HG02852 (cell line): Measurements from ENCODE around the gene ZNF526.
"Not testable (repeated sequence)": the region's sequence is repeated elsewhere in the genome, so short reads cannot be mapped to it uniquely, and the experiment has no call there.

Experiments used
- ATAC-seq: cut with Tn5 transposase; IDR thresholded peaks from one replicate; pipeline ENCODE4 v1.9.1; 2021; ENCODE audit warnings: mild to moderate bottlenecking, moderate library complexity; ENCODE audit not compliant: unreplicated experiment

Gene ZNF526

DNA sequence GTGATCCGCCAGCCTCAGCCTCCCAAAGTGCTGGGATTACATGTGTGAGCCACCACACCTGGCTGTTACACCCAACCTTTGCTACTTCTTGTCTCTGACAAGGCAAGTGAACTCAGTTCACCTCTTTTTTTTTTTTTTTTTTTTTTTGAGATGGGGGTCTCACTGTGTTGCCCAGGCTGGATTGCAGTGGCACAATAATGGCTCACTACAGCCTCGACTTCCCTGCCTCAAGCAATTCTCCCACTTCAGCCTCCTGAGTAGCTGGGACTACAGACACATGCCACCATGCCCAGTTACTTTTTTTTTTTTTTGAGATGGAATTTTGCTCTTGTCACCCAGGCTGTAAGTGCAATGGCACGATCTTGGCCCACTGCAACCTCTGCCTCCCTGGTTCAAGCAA, 37.7 kb downstream of the ZNF526 start:
- not testable (repeated sequence) for ATAC-seq

DNA sequence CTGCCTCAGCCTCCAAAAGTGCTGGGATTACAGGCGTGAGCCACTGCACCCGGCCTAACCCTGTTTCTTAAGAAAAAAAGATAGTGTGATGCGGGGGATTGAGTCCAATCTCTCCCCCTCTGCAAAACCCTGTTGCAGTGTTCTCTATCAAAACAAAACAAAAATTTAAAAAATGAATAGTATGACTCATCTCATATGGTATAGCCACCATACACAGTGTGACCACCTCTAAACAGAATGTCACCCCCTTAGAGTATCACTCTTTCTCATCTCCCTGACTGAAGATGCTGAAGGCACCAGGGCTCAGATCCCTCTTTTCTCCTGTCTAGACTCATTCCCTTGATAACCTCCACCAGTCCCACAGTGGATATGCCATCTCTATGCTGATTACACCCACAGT, 41.7 kb downstream of the ZNF526 start:
- no peak for ATAC-seq

DNA sequence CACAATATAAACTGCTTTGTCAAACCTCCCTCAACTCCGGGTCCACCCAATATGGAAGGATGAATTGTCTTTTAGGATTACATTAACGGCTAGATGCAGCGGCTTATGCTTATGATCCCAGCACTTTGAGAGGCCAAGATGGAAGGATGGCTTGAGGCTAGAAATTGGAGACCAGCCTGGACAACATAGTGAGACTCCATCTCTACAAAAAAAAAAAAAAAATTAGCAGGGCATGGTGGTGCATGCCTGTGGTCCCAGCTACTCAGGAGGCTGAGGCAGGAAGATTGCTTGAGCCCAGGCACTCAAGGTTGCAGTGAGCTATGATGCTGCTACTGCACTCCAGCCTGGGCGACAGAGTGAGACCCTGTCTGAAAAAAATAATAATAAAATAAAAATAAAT, 46.0 kb downstream of the ZNF526 start:
- not testable (repeated sequence) for ATAC-seq

DNA sequence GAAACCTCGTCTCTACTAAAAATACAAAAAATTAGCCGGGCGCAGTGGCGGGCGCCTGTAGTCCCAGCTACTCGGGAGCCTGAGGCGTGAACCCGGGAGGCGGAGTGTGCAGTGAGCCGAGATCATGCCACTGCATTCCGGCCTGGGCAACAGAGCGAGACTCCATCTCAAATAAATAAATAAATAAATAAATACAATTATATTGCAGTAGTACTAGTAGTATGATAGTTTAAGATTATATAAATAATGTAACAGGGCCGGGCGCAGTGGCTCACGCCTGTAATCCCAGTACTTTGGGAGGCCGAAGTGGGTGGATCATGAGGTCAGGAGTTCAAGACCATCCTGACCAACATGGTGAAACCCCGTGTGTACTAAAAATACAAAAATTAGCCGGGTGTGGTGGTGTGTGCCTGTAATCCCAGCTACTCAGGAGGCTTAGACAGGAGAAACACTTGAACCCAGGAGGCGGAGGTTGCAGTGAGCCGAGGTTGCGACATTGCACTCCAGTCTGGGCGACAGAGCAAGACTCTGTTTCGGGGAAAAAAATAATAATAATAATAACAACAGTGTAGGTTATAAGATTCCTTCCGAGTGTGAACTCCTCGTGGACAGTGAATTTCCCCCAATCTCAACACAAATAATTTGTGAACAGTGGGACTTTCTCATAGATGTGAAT, 47.0 kb downstream of the ZNF526 start:
- not testable (repeated sequence) for ATAC-seq

DNA sequence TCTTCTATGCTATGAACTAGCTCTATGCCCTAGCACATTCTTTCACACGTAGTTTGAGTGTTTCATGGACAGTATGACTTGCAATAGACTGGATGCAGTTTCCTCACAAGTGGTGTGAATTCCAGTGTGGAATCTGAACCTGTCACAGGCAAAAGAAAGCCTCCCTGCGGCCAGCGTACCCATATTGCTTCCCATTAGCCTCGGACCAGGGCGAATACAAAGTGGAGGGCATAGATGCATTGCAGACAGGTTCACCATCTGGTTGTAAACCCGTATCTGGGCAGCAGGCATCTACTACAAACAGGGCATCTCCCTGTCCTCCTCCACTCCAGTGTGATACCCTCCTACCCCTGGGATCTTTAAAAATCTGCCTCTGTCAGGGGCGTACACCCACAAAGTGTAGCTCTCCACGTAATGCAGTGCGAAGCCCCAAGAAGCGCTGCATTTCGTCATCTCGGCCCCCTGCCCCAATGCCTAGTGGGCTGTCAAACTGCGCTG, 47.6 kb downstream of the ZNF526 start:
- no peak for ATAC-seq

DNA sequence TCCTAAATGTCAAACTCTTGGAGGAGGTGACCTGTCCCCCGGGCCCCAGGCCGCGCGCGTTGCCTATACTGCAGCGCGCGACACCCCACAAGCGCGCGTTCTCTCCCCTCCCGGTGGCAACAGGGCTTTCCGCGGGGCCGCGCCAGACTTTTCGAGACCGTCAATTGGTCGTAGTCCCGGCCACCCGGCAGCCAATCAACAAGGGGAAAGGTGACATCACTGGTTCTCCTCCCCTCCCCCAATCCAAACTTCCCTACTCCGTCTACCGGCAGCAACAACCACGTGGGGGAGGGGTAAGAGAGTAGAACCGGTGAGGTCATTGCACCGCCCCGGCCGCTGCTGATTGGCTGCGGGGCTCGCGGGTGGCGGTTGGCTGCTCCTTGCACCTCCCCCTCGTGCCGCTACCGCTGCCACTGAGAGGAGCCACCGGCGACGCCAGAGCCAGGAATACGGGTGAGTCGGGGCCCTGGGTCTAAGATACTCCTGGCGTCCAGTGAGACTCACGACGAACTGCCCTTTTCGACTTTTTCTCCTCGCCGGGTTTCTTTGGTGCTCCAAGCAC, 48.1 kb downstream of the ZNF526 start:
- ATAC-seq, result peak; percentile 46

DNA sequence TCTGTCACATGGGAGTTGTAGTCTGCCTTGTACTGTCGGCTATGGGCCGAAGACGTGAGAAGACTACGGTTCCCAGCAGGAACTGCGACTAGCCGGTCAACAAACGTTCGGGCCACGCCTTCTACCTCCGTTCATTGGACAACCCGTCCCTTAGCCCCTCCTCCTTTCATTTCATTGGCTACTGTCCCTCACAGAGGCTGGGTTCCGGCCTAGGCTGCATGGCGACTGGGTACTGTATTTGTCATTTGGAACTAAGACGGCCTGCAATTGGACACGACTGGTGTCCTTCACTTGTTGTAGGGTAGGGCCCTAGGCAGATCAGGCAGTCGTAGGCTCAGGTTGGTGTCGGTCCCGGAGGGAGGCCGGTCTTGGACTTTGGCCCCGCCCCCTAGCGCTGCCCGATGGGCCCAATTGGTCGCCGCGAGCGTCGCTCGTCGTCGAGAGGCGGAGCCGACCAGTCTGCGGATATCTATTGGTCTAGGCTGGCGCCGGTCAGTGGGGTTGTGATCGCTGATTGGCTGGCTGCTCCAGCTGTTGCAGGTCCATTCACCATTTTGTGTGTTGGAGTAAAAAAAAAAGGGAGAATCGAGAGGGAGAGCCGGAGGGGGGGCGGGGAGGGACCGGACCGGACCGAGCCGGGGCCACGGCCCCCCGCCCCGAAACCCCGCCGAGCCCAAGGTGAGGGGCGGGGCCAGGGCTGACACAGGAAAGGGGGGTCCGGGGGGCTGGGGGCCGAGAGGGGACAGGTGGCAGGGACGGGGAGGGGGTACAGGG, 48.8 kb downstream of the ZNF526 start, which contains the start of gene CIC:
TSS of gene CIC (plus strand) at position 549 of the 774 bp plus-strand sequence. CDS start 2,532 bp downstream, outside the sequence.
- peak; percentile 82 for ATAC-seq

DNA sequence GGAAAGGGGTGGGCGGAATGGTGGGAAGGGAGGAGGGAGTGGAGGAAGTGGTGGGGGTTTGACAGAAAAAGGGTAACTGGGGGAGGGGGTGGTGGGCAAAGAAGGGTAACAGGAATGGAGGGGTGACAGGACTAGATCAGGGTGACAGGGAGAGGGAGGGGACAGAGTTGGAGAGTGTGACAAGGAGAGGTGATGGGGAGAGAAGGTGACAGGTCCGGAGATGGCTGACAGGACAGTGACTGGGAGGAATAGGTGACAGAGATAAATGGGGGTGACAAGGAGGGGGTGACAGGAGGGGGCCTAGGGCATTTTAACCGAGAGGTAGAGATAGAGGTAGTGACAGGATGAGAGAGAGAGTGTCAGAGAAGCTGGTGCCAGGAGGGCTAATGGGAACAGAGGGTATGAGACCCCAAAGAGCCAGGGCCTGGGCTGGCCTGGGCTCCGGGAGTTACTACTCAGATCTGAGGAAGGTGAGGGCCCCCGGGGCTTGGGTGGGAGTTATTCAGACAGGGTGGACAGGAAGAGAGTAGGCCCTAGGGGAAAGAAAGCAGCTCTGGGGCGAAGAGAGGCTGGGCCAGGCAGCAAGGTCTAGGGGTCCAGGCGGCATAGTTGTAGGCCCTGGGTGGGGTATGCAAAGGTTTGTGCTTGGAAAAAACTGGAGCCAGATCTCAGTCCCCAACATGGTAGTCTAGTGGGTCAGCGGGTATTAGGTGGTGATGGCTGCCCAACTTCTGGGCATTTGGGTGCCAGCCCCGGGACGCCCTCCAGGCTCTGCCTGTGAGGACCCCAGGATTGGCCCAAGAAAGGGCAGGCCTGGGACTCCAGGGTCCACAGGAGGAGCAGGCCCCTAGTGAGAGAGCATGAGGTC, 49.6 kb downstream of the ZNF526 start:
- no peak for ATAC-seq

DNA sequence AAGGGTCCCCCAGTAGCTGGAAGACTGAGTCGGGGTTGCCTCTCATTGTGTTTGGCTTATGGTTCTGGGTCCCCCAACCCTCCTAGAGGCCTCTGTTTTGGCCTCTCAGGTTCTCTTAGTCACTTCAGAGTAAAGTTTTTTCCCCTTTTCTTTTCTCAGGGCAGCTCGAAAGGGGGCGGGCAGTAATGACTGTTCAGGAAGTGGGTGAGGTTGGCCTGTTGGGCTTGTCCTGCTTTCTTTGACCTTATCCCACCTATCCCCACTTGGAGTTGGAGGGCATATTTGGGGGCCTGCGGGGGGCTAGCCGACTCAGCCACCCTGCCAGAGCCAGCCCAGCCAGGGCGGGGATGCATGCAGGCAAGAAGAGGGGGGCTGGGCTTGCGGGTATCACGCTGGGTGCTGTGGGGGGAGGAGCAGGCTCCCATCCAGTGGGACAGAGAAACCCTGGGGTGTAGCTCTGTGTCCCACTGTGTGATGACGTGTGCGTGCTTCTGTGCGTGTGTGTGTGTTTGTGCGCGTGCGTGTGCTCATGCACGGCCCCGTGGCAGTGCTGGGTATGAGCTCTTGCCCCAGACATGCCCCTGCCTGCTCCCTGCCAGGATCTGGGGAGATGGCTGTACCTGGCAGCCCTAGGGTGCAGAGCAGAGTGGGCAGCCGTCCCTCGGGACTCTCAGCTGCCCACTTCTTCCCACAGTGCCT, 50.4 kb downstream of the ZNF526 start:
- no peak for ATAC-seq

DNA sequence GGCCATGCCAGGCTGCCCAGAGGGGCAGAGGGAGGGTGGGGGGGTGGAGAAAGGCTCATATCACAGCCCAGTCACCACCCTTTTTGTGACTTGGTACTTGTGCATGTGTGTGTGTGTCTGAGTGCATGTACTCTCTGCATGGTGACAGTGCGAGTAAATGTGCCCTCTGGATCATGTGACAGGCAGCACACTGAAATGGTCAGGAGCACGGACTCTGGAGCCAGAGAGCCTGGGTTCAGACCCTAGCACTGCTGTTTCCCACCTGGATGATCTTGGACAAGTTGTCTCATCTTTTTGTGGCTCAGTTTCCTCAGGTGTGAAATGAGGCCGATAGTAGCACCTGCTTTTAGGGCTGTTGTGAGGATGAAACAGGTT, 50.9 kb downstream of the ZNF526 start:
- ATAC-seq, result no peak

DNA sequence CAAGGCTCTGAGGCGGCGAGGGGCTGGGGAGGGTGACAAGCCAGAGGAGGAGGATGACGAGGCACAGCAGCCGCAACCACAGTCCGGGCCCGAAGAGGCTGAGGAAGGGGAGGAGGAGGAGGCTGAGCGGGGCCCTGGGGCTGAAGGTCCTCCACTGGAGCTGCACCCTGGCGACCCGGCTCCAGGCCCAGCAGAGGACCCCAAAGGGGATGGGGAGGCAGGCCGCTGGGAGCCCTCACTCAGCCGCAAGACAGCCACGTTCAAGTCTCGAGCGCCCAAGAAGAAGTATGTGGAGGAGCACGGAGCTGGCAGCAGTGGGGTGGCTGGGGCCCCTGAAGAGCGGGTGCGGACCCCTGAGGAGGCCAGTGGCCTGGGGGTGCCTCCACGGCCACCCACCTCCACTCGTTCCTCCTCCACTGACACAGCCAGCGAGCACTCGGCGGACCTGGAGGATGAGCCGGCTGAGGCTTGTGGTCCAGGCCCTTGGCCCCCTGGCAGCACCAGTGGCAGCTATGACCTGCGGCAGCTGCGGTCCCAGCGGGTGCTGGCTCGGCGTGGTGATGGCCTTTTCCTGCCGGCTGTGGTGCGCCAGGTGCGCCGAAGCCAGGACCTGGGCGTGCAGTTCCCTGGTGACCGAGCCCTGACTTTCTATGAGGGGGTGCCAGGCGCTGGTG, 51.9 kb downstream of the ZNF526 start:
- no peak for ATAC-seq

DNA sequence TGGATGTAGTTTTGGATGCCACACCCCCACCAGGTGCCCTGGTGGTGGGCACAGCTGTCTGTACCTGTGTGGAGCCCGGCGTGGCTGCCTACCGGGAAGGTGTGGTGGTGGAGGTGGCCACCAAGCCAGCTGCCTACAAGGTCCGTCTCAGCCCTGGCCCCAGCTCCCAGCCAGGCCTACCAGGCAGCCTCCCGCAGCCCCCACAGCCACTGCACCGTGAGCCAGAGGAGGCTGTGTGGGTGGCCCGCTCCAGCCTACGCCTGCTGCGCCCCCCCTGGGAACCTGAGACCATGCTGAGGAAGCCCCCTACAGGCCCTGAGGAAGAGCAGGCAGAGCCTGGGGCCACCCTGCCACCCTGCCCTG, 52.4 kb downstream of the ZNF526 start:
- no peak for ATAC-seq

DNA sequence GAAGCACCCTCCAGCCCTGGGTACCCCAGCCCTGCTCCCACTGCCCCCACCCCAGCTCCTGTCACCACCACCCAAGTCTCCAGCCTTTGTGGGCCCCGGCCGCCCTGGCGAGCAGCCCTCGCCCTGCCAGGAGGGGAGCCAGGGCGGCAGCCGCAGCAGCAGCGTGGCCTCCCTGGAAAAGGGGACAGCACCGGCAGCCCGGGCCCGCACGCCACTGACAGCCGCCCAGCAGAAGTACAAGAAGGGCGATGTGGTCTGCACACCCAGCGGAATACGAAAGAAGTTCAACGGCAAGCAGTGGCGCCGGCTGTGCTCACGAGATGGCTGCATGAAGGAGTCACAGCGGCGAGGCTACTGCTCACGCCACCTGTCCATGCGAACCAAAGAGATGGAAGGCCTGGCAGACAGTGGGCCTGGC, 52.9 kb downstream of the ZNF526 start:
- no peak for ATAC-seq

DNA sequence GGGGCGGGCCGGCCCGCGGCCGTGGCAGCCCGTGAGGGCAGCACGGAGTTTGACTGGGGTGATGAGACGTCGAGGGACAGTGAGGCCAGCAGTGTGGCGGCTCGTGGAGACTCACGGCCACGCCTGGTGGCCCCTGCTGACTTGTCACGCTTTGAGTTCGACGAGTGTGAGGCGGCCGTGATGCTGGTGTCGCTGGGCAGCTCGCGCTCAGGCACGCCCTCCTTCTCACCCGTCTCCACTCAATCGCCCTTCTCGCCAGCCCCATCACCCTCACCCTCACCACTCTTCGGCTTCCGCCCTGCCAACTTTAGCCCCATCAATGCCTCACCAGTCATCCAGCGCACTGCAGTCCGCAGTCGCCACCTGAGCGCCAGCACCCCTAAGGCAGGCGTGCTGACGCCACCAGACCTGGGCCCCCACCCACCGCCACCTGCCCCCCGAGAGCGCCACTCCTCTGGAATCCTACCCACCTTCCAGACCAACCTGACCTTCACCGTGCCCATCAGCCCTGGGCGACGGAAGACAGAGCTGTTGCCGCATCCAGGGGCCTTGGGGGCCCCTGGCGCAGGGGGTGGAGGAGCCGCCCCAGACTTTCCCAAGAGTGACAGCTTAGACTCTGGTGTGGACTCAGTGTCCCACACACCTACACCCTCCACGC, 53.4 kb downstream of the ZNF526 start:
- ATAC-seq, result no peak

DNA sequence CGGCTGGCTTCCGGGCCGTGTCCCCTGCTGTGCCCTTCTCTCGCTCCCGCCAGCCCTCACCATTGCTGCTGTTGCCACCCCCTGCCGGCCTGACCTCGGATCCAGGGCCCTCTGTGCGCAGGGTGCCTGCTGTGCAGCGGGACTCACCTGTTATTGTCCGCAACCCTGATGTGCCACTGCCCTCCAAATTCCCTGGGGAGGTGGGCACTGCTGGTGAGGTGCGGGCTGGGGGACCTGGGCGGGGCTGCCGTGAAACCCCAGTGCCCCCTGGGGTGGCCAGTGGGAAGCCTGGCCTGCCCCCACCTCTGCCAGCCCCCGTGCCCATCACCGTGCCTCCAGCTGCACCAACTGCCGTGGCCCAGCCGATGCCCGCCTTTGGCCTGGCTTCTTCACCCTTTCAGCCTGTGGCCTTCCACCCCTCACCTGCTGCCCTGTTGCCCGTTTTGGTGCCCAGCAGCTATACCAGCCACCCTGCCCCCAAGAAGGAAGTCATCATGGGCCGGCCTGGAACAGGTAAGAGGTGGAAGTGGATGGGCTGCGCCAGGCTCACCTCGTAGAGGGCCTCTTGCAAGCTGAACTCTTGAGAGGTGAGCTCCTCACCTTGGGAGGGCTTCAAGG, 54.1 kb downstream of the ZNF526 start:
- no peak for ATAC-seq

DNA sequence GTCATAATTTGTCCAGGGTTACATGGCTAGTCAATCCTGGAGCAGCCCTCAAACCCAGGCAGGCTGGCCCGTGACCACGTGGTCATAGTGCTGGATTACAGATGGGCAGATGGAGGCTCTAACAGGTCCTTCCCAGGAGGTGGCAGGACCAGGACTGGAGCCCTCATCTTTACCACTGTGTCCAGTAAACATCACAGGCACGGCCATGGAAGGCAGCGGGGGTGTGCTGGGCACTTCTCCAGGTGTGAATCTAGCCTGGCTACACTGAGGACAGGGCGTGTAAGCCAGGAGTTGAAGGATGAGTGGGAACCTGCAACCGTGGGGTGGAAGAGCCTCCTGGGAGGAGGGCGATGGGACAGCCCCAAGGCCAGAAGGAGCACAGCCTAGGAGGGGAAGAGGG, 55.0 kb downstream of the ZNF526 start:
- ATAC-seq, result no peak

DNA sequence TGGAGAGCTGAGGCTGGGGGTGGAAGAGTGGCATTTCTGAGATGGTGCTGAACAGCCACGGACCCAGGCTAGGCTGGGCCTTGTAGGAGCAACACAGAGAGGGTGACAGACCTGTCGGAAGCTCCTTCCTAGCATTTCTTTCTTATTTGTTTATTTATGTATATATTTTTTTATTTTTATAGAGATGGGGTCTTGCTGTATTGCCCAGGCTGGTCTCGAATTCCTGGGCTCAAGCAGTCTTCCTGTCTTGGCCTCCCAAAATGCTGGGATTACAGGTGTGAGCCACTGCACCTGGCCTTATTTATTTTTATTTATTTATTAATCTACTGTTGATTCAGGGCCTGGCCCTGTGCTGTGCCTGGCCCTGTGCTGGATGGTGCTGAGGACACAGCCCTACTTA, 55.4 kb downstream of the ZNF526 start:
- no peak for ATAC-seq

DNA sequence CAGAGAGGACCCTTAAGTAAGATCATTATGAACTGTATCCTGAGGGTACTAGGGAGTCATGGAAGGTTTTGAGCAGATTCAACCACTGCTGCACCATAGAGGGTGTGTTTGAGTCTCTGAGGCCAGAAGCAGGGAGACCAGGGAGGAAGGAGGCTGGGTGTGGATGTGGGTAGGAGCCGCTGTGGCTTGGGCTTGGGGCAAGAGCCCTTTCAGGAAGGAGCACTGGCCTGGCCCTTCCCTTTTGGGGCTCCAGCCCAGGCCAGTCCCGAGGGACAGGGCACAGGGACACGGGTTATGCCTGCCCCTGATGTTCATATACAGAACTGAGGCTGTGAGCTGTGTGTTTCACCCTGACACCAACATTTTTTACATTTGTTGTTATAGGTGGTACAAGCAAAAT, 56.2 kb downstream of the ZNF526 start:
- ATAC-seq, result no peak

DNA sequence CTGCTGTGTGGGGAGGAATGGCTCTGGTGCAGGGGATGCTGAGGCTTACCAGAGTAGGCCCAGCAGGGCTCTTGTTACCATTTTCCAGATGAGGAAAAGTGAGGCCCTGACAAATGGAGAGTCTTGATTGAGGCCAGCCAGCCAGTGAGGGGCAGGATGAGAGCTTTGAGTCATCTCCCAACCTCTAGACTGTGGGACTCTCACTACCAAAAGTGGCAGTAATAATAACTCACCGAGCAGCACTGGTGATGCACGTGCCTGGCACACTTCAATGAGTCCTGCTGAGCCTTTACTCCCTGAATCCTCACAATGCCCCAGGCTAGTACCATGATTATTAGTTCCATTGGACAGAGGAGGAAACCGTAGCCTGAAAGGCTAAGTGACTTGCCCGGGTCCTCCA, 56.7 kb downstream of the ZNF526 start:
- ATAC-seq, result no peak
